D721Med (cell line): ENCODE data around the gene SCNN1G.

Source experiments
- DNase-seq: peaks from one replicate; pipeline ENCODE4 v3.0.0; 2011; ENCODE audit warnings: low spot score; ENCODE audit not compliant: insufficient read length
- FAIRE-seq: peaks from 2 replicates; lab custom pipeline; 2011; peaks lifted over from hg19 to GRCh38; lab: Jason Lieb, UNC
- CTCF ChIP-seq: IDR thresholded peaks from 2 replicates; pipeline ENCODE4 v1.5.1; 2012; ENCODE audit warnings: mild to moderate bottlenecking, control low read depth; ENCODE audit not compliant: insufficient read depth; ENCODE audit errors: missing control alignments

The SCNN1G gene

GRCh38 chr16:23225634-23226033, 43.1 kb downstream of the SCNN1G start:
- FAIRE-seq (no peak), DNase-seq (no peak)
- TF ChIP-seq CTCF = no peak

- FAIRE-seq (no peak), DNase-seq (no peak)
- no peak for TF ChIP-seq CTCF
These were observed 45.0 kb downstream of the SCNN1G start for GRCh38 chr16:23227529-23227928.

GRCh38 chr16:23229714-23230113, 47.2 kb downstream of the SCNN1G start:
- TF ChIP-seq CTCF = no peak
- FAIRE-seq (no peak), DNase-seq (no peak)

- DNase-seq (no peak), FAIRE-seq (no peak)
- no peak for TF ChIP-seq CTCF
These were observed 50.3 kb downstream of the SCNN1G start for GRCh38 chr16:23232806-23233205.

GRCh38 chr16:23235176-23235575, 52.6 kb downstream of the SCNN1G start:
- no peak for TF ChIP-seq CTCF
- DNase-seq (no peak), FAIRE-seq (no peak)

GRCh38 chr16:23236983-23237382, 54.4 kb downstream of the SCNN1G start:
- FAIRE-seq (no peak), DNase-seq (no peak)
- no peak for TF ChIP-seq CTCF

GRCh38 chr16:23240994-23241393, 58.4 kb downstream of the SCNN1G start:
- no peak for DNase-seq
- TF ChIP-seq CTCF = no peak
- FAIRE-seq = no peak
